ENCODE results near the gene C6orf15. TPM values are rescaled to one million over a fixed set of nuclear protein-coding genes. Genes with fewer than 3 reads are reported as not detected.
A peak's percentile ranks its signal among the peaks of the same experiment; 100 is the strongest.

The C6orf15 gene
- total and polyA plus RNA-seq, 2 of the 8 experiments (the other 6 are each of a cell fraction or from before 2014, with no cell fraction given): not detected

- Histone ChIP-seq H3K27me3 (replicated peaks in 1 of 4; ENCODE audit: control insufficient read depth in 3 of 4, extremely low read depth in 1 of 4, insufficient read depth in 3 of 4, low read length in 3 of 4) (no peaks in the 10 kb centered on the region; a peak in 1 of 7 replicates), H3K27ac (ENCODE audit: low read depth, low read length) (no peak overlapping the region), H3K14ac (ENCODE audit: insufficient read length) (no peak overlapping the region), H2BK12ac (ENCODE audit: low read depth, low read length) (0 out of 2 replicates have a peak overlapping the region, but pooled peaks have one; percentile 17), H3K18ac (ENCODE audit: extremely low read depth, low read length) (no peak overlapping the region), H2BK15ac (ENCODE audit: low read length) (no peak overlapping the region), H2AK5ac (ENCODE audit: low read depth, low read length) (no peak overlapping the region), H3K56ac (replicated peaks; ENCODE audit: insufficient read length, low read depth, low read length) (no peak overlapping the region), H3K4ac (replicated peaks; ENCODE audit: insufficient read length, low read depth, low read length) (no peak overlapping the region), H3K4me2 (ENCODE audit: insufficient read depth in 1 of 2, low read depth in 2 of 2, low read length in 2 of 2) (no peak overlapping the region), H2BK120ac (replicated peaks; ENCODE audit: low read depth, low read length) (no peak overlapping the region), H3K9me3 (ENCODE audit: insufficient read depth in 2 of 2, low read depth in 1 of 2, low read length in 1 of 2) (no peaks in the 10 kb centered on the region), H3K36me3 (ENCODE audit: control insufficient read depth in 2 of 4, insufficient read depth in 4 of 4, low read length in 3 of 4) (no peaks in the 10 kb centered on the region), H2AFZ (ENCODE audit: low read length) (no peak overlapping the region; the same call in 1 of the 2 replicates), H4K5ac (ENCODE audit: insufficient read length, low read depth, low read length) (no peak overlapping the region), H4K8ac (ENCODE audit: extremely low read depth, insufficient read depth, low read length) (peak overlapping the region; percentile 71; the same call in 1 of the 2 replicates), H4K91ac (replicated peaks; ENCODE audit: insufficient read length, low read length) (peak overlapping the region; percentile 54), H3K4me3 (ENCODE audit: extremely low read depth in 1 of 4, insufficient read depth in 2 of 4, low read depth in 3 of 4, low read length in 4 of 4) (no peak overlapping the region), H3K4me1 (replicated peaks in 1 of 4; ENCODE audit: control insufficient read depth in 3 of 4, insufficient read depth in 4 of 4, low read length in 3 of 4) (peaks cover 0 to 3% (median 0%) of the 10 kb centered on the region in 4 experiments; a peak in 2 of 7 replicates), H2BK5ac (ENCODE audit: low read depth, low read length) (no peak overlapping the region), H3K9ac (replicated peaks in 1 of 4; ENCODE audit: extremely low read depth in 1 of 4, low read depth in 3 of 4, low read length in 3 of 4) (no peak overlapping the region), H2BK20ac (ENCODE audit: low read length) (no peak overlapping the region), H3K23ac (ENCODE audit: insufficient read length) (no peak overlapping the region), H3K79me1 (ENCODE audit: low read depth, low read length) (no peaks in the 10 kb centered on the region), H3K23me2 (ENCODE audit: low read depth, low read length) (no peaks in the 10 kb centered on the region), H4K20me1 (replicated peaks in 1 of 2; ENCODE audit: control insufficient read depth in 1 of 2, insufficient read depth in 2 of 2, low read length in 2 of 2) (no peaks in the 10 kb centered on the region), H3K79me2 (ENCODE audit: control insufficient read depth in 1 of 2, insufficient read depth in 2 of 2, low read length in 2 of 2) (no peaks in the 10 kb centered on the region)
- TF ChIP-seq CHD1 (IDR thresholded peaks at IDR 0.05; ENCODE audit: low read depth, low read length) (no peak), NANOG (IDR thresholded peaks at IDR 0.05; ENCODE audit: insufficient read depth, low read depth, low read length, poor library complexity, severe bottlenecking) (no peak), RFX5 (IDR thresholded peaks at IDR 0.05; ENCODE audit: borderline replicate concordance, low read depth, low read length) (no peak), TAF7 (optimal IDR thresholded peaks at IDR 0.05; ENCODE audit: borderline replicate concordance, low read depth, low read length) (no peak), SIRT6 (IDR thresholded peaks at IDR 0.05; ENCODE audit: low read length) (no peak), TEAD4 (IDR thresholded peaks at IDR 0.05; ENCODE audit: low read depth, low read length) (no peak)
- POLR2A ChIA-PET (ENCODE audit: partially characterized antibody): interaction anchor here (0.6 to 68.5 kb wide), 2 partner anchors 46 to 542 kb away, joined by 3 to 2251 read pairs; partner anchors contain the start of genes CCHCR1, GPANK1, POU5F1 and PSORS1C2
- FAIRE-seq: no peak
- CTCF ChIA-PET (ENCODE audit: partially characterized antibody): interaction anchor here (1.1 to 13.5 kb wide), 6 partner anchors 8 to 72 kb away, joined by 4 to 187 read pairs (median 24); partner anchors contain the start of genes C6orf15, PSORS1C1 and PSORS1C2
- 86% methylated on average over 14 of the region's 16 CpGs; no CpG with 5 or more reads in 1 of the 2 experiments for WGBS, 2 experiments (ENCODE audit: extremely low coverage in 1 of 2, insufficient coverage in 1 of 2, insufficient read length in 1 of 2, insufficient replicate concordance in 2 of 2, low coverage in 1 of 2, low lambda C conversion rate in 2 of 2, missing lambda C conversion rate in 1 of 2)
- no peak for DNase-seq (ENCODE audit: low read depth in 1 of 2, low spot score in 2 of 2)
Measured at GRCh38 chr6:31122791-31123706, 10.7 kb upstream of the C6orf15 start.

All from H1 (cell line).